CD4-positive, alpha-beta T cell (primary cell): ENCODE measurements around the gene NOXA1. TPM values are rescaled to one million over a fixed set of nuclear protein-coding genes. Genes with fewer than 3 reads are reported as not detected.
A peak's percentile ranks its signal among the peaks of the same experiment; 100 is the strongest.

Source experiments
- ATAC-seq: fragments of 200-7000 bp; cut with Tn5 transposase; one replicate; pipeline ENCODE4 v1.10.0; 2022; ENCODE audit warnings: mild to moderate bottlenecking; ENCODE audit not compliant: poor library complexity
- CTCF ChIA-PET: fragments of 350-600 bp; sonication (Branson Sonifier 250); formaldehyde crosslinking; loops from one replicate; lab custom pipeline; 2021; ENCODE audit warnings: antibody characterized with exemption, inconsistent platforms; lab: Charles Lee
- POLR2A ChIA-PET: fragments of 350-600 bp; sonication (Branson Sonifier 250); formaldehyde crosslinking; loops from one replicate; lab custom pipeline; 2021; ENCODE audit warnings: antibody characterized with exemption, inconsistent platforms; lab: Charles Lee
- DNase-seq, 14 experiments: peaks; one replicate each; pipeline ENCODE4 v3.0.0-alpha.2; 2013 to 2020; ENCODE audit warnings: mixed read lengths in 2 of 14
- H3K27ac ChIP-seq, 2 donors: one replicate each; pipeline versions ENCODE4 v1.5.1 to v1.7.0; 2013; ENCODE audit warnings: low read length in 2 of 2, low read depth in 1 of 2, mild to moderate bottlenecking in 1 of 2
- H3K27me3 ChIP-seq, 2 experiments: 1 replicate in 1 of 2; 2 replicates in 1 of 2; pipeline versions ENCODE4 v1.6.1 to v1.7.0; 2013; ENCODE audit warnings: low read length in 2 of 2, control low read depth in 1 of 2, mild to moderate bottlenecking in 1 of 2, moderate library complexity in 1 of 2; ENCODE audit not compliant: insufficient read depth in 2 of 2, control insufficient read depth in 1 of 2
- H3K36me3 ChIP-seq: one replicate; pipeline ENCODE4 v1.6.1; 2013; ENCODE audit warnings: low read length, control low read depth; ENCODE audit not compliant: insufficient read depth
- H3K4me1 ChIP-seq: one replicate; pipeline ENCODE4 v1.6.1; 2013; ENCODE audit warnings: low read length, control low read depth; ENCODE audit not compliant: insufficient read depth
- H3K4me3 ChIP-seq: one replicate; pipeline ENCODE4 v1.5.1; 2013; ENCODE audit warnings: mild to moderate bottlenecking, low read length, moderate library complexity
- H3K9me3 ChIP-seq, 2 experiments: 1 replicate in 1 of 2; 2 replicates in 1 of 2; pipeline versions ENCODE4 v1.6.1 to v1.7.0; 2013; ENCODE audit warnings: low read length in 2 of 2, mild to moderate bottlenecking in 2 of 2, control low read depth in 1 of 2, moderate library complexity in 1 of 2; ENCODE audit not compliant: control insufficient read depth in 1 of 2, insufficient read depth in 1 of 2
- H3K27ac Mint-ChIP-seq: one replicate; pipeline ENCODE4 v1.8.0; 2020; ENCODE audit warnings: mixed read lengths
- H3K27me3 Mint-ChIP-seq: one replicate; pipeline ENCODE4 v1.8.0; 2021; ENCODE audit warnings: mixed read lengths
- H3K36me3 Mint-ChIP-seq: one replicate; pipeline ENCODE4 v1.8.0; 2021; ENCODE audit warnings: low read depth, mixed read lengths
- H3K4me1 Mint-ChIP-seq: one replicate; pipeline ENCODE4 v1.8.0; 2021; ENCODE audit warnings: low read depth, mixed read lengths
- H3K4me3 Mint-ChIP-seq: one replicate; pipeline ENCODE4 v1.8.0; 2020; ENCODE audit warnings: mild to moderate bottlenecking, mixed read lengths
- H3K9me3 Mint-ChIP-seq: one replicate; pipeline ENCODE4 v1.8.0; 2020; ENCODE audit warnings: mixed read lengths
- CTCF ChIP-seq: fragments of 200-600 bp; IDR thresholded peaks from one replicate; pipeline ENCODE4 v1.8.0; 2022; ENCODE audit warnings: antibody characterized with exemption, mild to moderate bottlenecking
- intact Hi-C, 2 experiments: fragments of 100-400 bp; cut with DNase I in 1 of 2; cut with micrococcal nuclease in 1 of 2; formaldehyde crosslinking; loops; one replicate each; pipeline versions ENCODE4 v1.15.1 to v1.9.0; 2023 to 2025; cut with DNase I, micrococcal nuclease
- total RNA-seq, 174 experiments: library from RNA in 2 of 174; stranded (reverse) in 2 of 174; gene quantifications; one replicate each; pipeline ENCODE4 v1.2.3 and lab custom pipeline; 2021 to 2026

NOXA1 gene
- total RNA-seq, 2 experiments from 2014 or later = 6.7 to 7.7 TPM

GRCh38 chr9:137454145-137454596 lies 31.0 kb downstream of the NOXA1 start:
- POLR2A ChIA-PET = interaction anchor here (1.3 kb wide), 1 partner anchor 32 kb away, joined by 4 read pairs; the partner anchor contains the start of genes EXD3 and NOXA1
- Mint-ChIP-seq H3K27ac (peak overlapping the region; percentile 47), H3K4me1 (peaks cover 39% of the 10 kb centered on the region), H3K27me3 (no peaks in the 10 kb centered on the region), H3K9me3 (no peaks in the 10 kb centered on the region), H3K36me3 (peaks cover 20% of the 10 kb centered on the region), H3K4me3 (peak overlapping the region; percentile 76)
- Histone ChIP-seq H3K4me1 (peaks cover 89% of the 10 kb centered on the region), H3K36me3 (peaks cover 17% of the 10 kb centered on the region), H3K27ac (no peak overlapping the region), H3K9me3 (peaks cover 0 to 10% of the 10 kb centered on the region in 2 experiments), H3K4me3 (peak overlapping the region; percentile 59), H3K27me3 (no peaks in the 10 kb centered on the region)
- no peak for TF ChIP-seq CTCF
- intact Hi-C loops = loop anchor here in 1 of 2 experiments (2.0 to 10.0 kb wide), 2 partner anchors 97 to 659 kb away; partner anchors contain the start of genes CCDC183, MRPL41, PNPLA7 and TMEM141
- ATAC-seq (peak; percentile 28), DNase-seq (peak in 11 of 14 experiments; percentile 27 to 75 (median 48))
- CTCF ChIA-PET = interaction anchor here (1.9 kb wide), 1 partner anchor 31 kb away, joined by 4 read pairs; the partner anchor contains the start of genes EXD3 and NOXA1

- Mint-ChIP-seq H3K4me3 (peak overlapping the region; percentile 76), H3K27me3 (no peaks in the 10 kb centered on the region), H3K36me3 (peaks cover 20% of the 10 kb centered on the region), H3K27ac (peak overlapping the region; percentile 47), H3K9me3 (no peaks in the 10 kb centered on the region), H3K4me1 (peaks cover 40% of the 10 kb centered on the region)
- Histone ChIP-seq H3K9me3 (peaks cover 0 to 10% of the 10 kb centered on the region in 2 experiments), H3K4me1 (peaks cover 89% of the 10 kb centered on the region), H3K27me3 (no peaks in the 10 kb centered on the region), H3K4me3 (peak overlapping the region; percentile 59), H3K27ac (no peak overlapping the region), H3K36me3 (peaks cover 17% of the 10 kb centered on the region)
- POLR2A ChIA-PET = no interaction called here
- intact Hi-C loops = loop anchor here in 1 of 2 experiments (2.0 to 10.0 kb wide), 3 partner anchors 96 to 660 kb away; partner anchors contain the start of genes ARRDC1, CCDC183, MRPL41 and PNPLA7
- DNase-seq (peak in 2 of 14 experiments; percentile 8 to 54), ATAC-seq (no peak)
- TF ChIP-seq CTCF = no peak
- CTCF ChIA-PET = interaction anchor here (1.9 kb wide), 1 partner anchor 31 kb away, joined by 4 read pairs; the partner anchor contains the start of genes EXD3 and NOXA1
Observed at GRCh38 chr9:137454597-137455358, 31.6 kb downstream of the NOXA1 start.

GRCh38 chr9:137455359-137455991 lies 32.3 kb downstream of the NOXA1 start:
- no peaks in the 10 kb centered on the region for H3K9me3 Mint-ChIP-seq
- H3K4me1 Mint-ChIP-seq = peaks cover 40% of the 10 kb centered on the region
- CTCF ChIA-PET = no interaction called here
- peak overlapping the region; percentile 75 for H3K4me3 Mint-ChIP-seq
- Histone ChIP-seq H3K4me3 (no peak overlapping the region), H3K36me3 (peaks cover 17% of the 10 kb centered on the region), H3K27me3 (no peaks in the 10 kb centered on the region), H3K27ac (no peak overlapping the region), H3K4me1 (peaks cover 89% of the 10 kb centered on the region), H3K9me3 (peaks cover 0 to 6% of the 10 kb centered on the region in 2 experiments)
- peaks cover 20% of the 10 kb centered on the region for H3K36me3 Mint-ChIP-seq
- intact Hi-C loops = loop anchor here in 1 of 2 experiments (2.0 to 10.0 kb wide), 3 partner anchors 95 to 661 kb away; partner anchors contain the start of genes ARRDC1, CCDC183, MRPL41 and PNPLA7
- ATAC-seq (no peak), DNase-seq (peak in 1 of 14 experiments; percentile 52)
- TF ChIP-seq CTCF = no peak
- peak overlapping the region; percentile 65 for H3K27ac Mint-ChIP-seq
- no peaks in the 10 kb centered on the region for H3K27me3 Mint-ChIP-seq
- POLR2A ChIA-PET = no interaction called here
